ENCODE measurements around the gene GPATCH8.

DNA sequence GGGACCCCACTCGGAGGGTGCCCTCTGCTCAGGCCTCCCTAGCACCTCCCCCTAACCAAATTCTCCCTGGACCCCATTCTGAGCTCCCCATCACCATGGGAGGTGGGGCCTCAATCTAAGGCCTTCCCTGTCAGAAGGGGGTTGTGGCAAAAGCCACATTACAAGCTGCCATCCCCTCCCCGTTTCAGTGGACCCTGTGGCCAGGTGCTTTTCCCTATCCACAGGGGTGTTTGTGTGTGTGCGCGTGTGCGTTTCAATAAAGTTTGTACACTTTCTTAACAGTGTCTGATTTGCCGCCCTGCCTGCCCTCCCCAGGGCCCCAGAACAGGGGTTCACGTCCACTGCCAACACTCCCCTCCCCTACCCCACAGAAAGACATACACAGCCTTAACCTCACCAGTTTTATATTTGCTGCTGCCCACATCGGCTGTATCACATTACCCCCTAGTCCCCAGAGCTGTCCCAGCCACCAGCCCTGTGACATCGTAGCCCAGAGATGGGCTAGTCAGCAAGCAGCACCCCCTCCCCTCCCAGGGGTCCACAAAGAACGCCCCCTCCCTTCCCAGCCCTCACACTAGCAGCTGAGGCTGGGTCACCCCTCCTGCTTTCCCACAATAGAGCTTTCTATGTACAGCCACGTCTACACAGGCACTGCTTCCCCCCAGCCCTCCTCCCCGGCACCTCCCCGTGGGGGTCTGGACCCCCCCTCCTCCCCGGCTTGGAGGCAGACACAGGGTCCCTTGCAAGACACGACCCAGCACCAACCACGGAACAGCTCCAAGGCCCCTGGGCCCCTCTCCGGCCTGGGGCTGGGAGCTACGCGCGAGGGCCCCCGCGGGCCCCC is 150.2 kb downstream of the GPATCH8 start:
- TF ChIP-seq, protein P1, sequence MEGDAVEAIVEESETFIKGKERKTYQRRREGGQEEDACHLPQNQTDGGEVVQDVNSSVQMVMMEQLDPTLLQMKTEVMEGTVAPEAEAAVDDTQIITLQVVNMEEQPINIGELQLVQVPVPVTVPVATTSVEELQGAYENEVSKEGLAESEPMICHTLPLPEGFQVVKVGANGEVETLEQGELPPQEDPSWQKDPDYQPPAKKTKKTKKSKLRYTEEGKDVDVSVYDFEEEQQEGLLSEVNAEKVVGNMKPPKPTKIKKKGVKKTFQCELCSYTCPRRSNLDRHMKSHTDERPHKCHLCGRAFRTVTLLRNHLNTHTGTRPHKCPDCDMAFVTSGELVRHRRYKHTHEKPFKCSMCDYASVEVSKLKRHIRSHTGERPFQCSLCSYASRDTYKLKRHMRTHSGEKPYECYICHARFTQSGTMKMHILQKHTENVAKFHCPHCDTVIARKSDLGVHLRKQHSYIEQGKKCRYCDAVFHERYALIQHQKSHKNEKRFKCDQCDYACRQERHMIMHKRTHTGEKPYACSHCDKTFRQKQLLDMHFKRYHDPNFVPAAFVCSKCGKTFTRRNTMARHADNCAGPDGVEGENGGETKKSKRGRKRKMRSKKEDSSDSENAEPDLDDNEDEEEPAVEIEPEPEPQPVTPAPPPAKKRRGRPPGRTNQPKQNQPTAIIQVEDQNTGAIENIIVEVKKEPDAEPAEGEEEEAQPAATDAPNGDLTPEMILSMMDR (IDR thresholded peaks at IDR 0.05): no peak
- no peak for TF ChIP-seq POLR2AphosphoS5 (IDR thresholded peaks at IDR 0.05; ENCODE audit: insufficient read depth in 1 of 2, low read depth in 1 of 2)
